PC-9 (cell line): ENCODE measurements around the gene PTPRF. TPM values are rescaled to one million over a fixed set of nuclear protein-coding genes. Genes with fewer than 3 reads are reported as not detected.

Experiments
- BruUV-seq: library from RNA; stranded (reverse); fragments of 400-500 nt; replicated peaks from 2 replicates; lab custom pipeline; 2021; lab: Mats Ljungman, UMichigan
- CTCF ChIA-PET: fragments of 300-600 bp; sonication (Branson Sonifier 250); formaldehyde crosslinking; loops from one replicate; lab custom pipeline; 2022; ENCODE audit warnings: antibody characterized with exemption; lab: Charles Lee
- POLR2A ChIA-PET: fragments of 300-600 bp; sonication (Branson Sonifier 250); formaldehyde crosslinking; loops from one replicate; lab custom pipeline; 2022; ENCODE audit warnings: antibody characterized with exemption; ENCODE audit not compliant: unreplicated experiment; lab: Charles Lee
- DNase-seq, 2 experiments: peaks; one replicate each; pipeline versions ENCODE4 v3.0.0 to v3.0.0-alpha.2; 2015 to 2022; ENCODE audit warnings: mixed read lengths in 1 of 2
- H2AFZ ChIP-seq: fragments of 200-600 bp; sonication (generic); 2 replicates; pipeline ENCODE4 v1.8.1; 2017; ENCODE audit warnings: antibody characterized with exemption
- H3F3A ChIP-seq: fragments of 200-600 bp; sonication (generic); 2 replicates; pipeline ENCODE4 v1.8.1; 2017; ENCODE audit warnings: antibody characterized with exemption, mild to moderate bottlenecking, low read depth; ENCODE audit not compliant: insufficient read depth
- H3K27ac ChIP-seq: fragments of 200-600 bp; sonication (generic); 2 replicates; pipeline ENCODE4 v1.6.1; 2016; ENCODE audit warnings: mixed run types
- H3K27me3 ChIP-seq: fragments of 200-600 bp; sonication (generic); 2 replicates; pipeline ENCODE4 v1.6.1; 2016; ENCODE audit warnings: low read depth, mixed run types; ENCODE audit not compliant: insufficient read depth
- H3K36me3 ChIP-seq: fragments of 200-600 bp; sonication (generic); 2 replicates; pipeline ENCODE4 v1.6.1; 2016; ENCODE audit warnings: low read depth, mixed run types
- H3K4me1 ChIP-seq: fragments of 200-600 bp; sonication (generic); replicated peaks from 2 replicates; pipeline ENCODE4 v1.6.1; 2016; ENCODE audit warnings: mixed run types; ENCODE audit not compliant: insufficient read depth
- H3K4me2 ChIP-seq: fragments of 200-600 bp; sonication (generic); 2 replicates; pipeline ENCODE4 v1.6.1; 2017; ENCODE audit warnings: mixed run types
- H3K4me3 ChIP-seq: fragments of 200-600 bp; sonication (generic); 2 replicates; pipeline ENCODE4 v1.6.1; 2016; ENCODE audit warnings: mixed run types
- H3K79me2 ChIP-seq: fragments of 200-600 bp; sonication (generic); 2 replicates; pipeline ENCODE4 v1.6.1; 2017; ENCODE audit warnings: low read depth, mixed run types
- H3K9me2 ChIP-seq: fragments of 200-600 bp; sonication (generic); 2 replicates; pipeline ENCODE4 v1.8.1; 2017; ENCODE audit warnings: mild to moderate bottlenecking; ENCODE audit not compliant: insufficient read depth
- H3K9me3 ChIP-seq: fragments of 200-600 bp; sonication (generic); 2 replicates; pipeline ENCODE4 v1.8.1; 2016; ENCODE audit warnings: low read depth; ENCODE audit not compliant: insufficient read depth
- H4K20me1 ChIP-seq: fragments of 200-600 bp; sonication (generic); 2 replicates; pipeline ENCODE4 v1.8.1; 2017; ENCODE audit not compliant: insufficient read depth
- CTCF ChIP-seq: fragments of 200-600 bp; sonication (generic); conservative IDR thresholded peaks from 2 replicates; pipeline ENCODE4 v1.6.1; 2017; ENCODE audit warnings: mixed run types, antibody characterized with exemption, mild to moderate bottlenecking, moderate library complexity
- EZH2 ChIP-seq: fragments of 200-600 bp; sonication (generic); IDR thresholded peaks from 2 replicates; pipeline ENCODE4 v1.8.0; 2017; ENCODE audit warnings: antibody characterized with exemption, low read depth
- intact Hi-C: fragments of 100-400 bp; cut with micrococcal nuclease; formaldehyde crosslinking; loops from one replicate; pipeline ENCODE4 v1.10.0; 2022; ENCODE audit not compliant: unreplicated experiment
- total RNA-seq: library from RNA; stranded (reverse); gene quantifications from 2 replicates; pipeline ENCODE4 v1.2.3, GENCODE V29; 2021

Gene PTPRF
- total RNA-seq, 1 experiment from 2014 or later: 359 TPM

DNA sequence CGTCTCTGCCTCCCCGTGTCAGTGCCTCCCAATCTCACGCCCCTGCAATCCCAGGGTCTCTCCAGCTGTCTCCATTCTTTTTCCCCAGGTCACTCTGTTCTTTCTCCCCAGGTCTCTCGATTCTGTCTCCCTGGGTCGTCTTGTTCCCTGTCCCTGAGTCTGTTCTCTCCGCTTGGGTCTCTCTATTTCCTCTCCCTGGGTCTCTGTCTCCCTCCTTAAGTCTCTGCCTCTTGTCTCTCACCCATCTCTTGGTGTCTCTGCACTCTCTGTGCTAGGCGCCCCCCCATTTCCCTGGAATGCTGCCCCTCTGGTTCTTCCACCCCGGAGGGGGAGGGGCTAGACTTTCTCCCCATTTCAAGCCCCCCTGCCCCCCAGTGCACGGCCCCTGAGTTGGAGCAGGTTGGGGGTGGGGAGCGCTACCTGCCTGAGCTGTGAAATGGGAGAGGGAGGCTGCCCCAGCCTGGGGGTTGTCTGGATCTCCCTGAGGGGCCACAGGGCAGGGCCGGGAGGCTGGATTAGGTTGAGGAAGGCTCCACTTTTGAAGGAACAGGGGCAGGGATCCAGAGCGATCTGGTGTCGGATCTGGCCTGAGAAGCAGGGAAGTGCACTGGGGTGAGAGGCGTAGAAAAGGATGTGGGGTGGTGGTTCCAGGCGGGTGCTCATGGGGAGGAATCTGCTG, 1.4 kb downstream of the PTPRF start:
- CTCF ChIA-PET: interaction anchor here (1.1 kb wide), 1 partner anchor 22 kb away, joined by 4 read pairs; no protein-coding TSS in a partner anchor
- peak overlapping the region; percentile 77 for H2AFZ ChIP-seq
- H3F3A ChIP-seq: peaks cover 57% of the 10 kb centered on the region
- H3K79me2 ChIP-seq: peaks cover 57% of the 10 kb centered on the region
- no peaks in the 10 kb centered on the region for H4K20me1 ChIP-seq
- peak in 1 of 2 experiments; percentile 41 for DNase-seq
- no peaks in the 10 kb centered on the region for H3K9me2 ChIP-seq
- H3K9me3 ChIP-seq: no peaks in the 10 kb centered on the region
- no peaks in the 10 kb centered on the region for H3K36me3 ChIP-seq
- peak overlapping the region; percentile 97 for H3K4me3 ChIP-seq
- peaks cover 62% of the 10 kb centered on the region for H3K4me1 ChIP-seq
- peak overlapping the region; percentile 94 for H3K4me2 ChIP-seq
- intact Hi-C loops: loop anchor here (1.0 to 10.0 kb wide), 2 partner anchors 18 to 587 kb away; no protein-coding TSS in a partner anchor
- TF ChIP-seq CTCF: no peak
- TF ChIP-seq EZH2: no peak
- BruUV-seq: TSS peak; percentile 31
- POLR2A ChIA-PET: interaction anchor here (0.6 kb wide), 1 partner anchor 406 kb away, joined by 3 read pairs; no protein-coding TSS in a partner anchor
- H3K27me3 ChIP-seq: no peaks in the 10 kb centered on the region
- H3K27ac ChIP-seq: peak overlapping the region; percentile 38

DNA sequence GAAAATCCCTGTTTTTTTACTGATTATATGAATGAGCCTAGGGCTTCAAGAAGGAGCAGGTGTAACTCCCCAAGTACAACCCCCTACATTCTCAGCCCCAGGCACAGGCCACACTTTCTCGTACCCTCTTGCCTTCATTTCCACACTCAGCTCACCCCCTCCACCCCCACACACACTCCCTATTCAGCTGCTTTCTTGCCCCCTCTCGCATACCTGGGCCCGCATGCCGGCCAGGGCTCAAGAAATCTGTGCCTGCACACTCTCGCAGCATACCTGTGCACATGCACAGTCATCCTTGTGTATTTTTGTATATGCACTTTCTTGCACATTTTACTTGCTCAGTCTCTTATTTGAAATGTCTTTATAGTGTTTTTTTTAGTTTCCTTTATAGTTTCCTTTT, 2.0 kb downstream of the PTPRF start:
- peak overlapping the region; percentile 97 for H3K4me3 ChIP-seq
- peaks cover 64% of the 10 kb centered on the region for H3K79me2 ChIP-seq
- ChIA-PET POLR2A (interaction anchor here (0.6 kb wide), 2 partner anchors 115 to 406 kb away, joined by 3 to 7 read pairs; no protein-coding TSS in a partner anchor), CTCF (interaction anchor here (0.7 to 1.1 kb wide), 3 partner anchors 22 to 369 kb away, joined by 3 to 6 read pairs (median 4); no protein-coding TSS in a partner anchor)
- DNase-seq: no peak
- H3K9me3 ChIP-seq: no peaks in the 10 kb centered on the region
- H3K27ac ChIP-seq: peak overlapping the region; percentile 38; the same call in 1 of the 2 replicates
- no peak overlapping the region for H2AFZ ChIP-seq
- no peak for TF ChIP-seq CTCF
- TF ChIP-seq EZH2: no peak
- intact Hi-C loops: loop anchor here (10.0 kb wide), 1 partner anchor 588 kb away; no protein-coding TSS in a partner anchor
- peaks cover 69% of the 10 kb centered on the region for H3K4me1 ChIP-seq
- no peaks in the 10 kb centered on the region for H3K36me3 ChIP-seq
- H4K20me1 ChIP-seq: no peaks in the 10 kb centered on the region
- H3F3A ChIP-seq: peaks cover 61% of the 10 kb centered on the region
- H3K27me3 ChIP-seq: no peaks in the 10 kb centered on the region
- H3K4me2 ChIP-seq: peak overlapping the region; percentile 94
- BruUV-seq: no TSS peak
- H3K9me2 ChIP-seq: no peaks in the 10 kb centered on the region

DNA sequence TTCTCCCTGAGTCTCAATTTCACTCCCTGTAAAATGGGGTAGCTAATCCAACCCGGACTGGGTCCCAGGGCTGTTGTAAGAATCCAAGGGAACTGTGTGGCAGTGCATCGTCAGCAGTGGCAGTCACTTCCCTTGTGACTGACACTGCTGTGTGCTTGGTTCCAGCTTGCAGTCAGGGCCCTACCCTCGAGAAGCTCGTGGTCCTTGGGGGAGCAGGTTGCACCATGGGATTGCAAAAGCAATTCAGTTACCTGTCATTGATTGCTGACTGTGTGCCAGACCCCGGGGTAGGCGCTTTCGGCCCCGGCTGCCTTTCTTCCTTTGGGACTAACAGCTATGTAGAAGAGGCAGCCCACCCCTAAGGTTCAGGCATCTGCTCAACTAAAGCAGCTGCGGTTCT, 2.9 kb downstream of the PTPRF start:
- no peaks in the 10 kb centered on the region for H3K9me3 ChIP-seq
- H3F3A ChIP-seq: peaks cover 60% of the 10 kb centered on the region
- no peaks in the 10 kb centered on the region for H4K20me1 ChIP-seq
- DNase-seq: no peak
- intact Hi-C loops: loop anchor here (10.0 kb wide), 1 partner anchor 589 kb away; no protein-coding TSS in a partner anchor
- H3K4me3 ChIP-seq: no peak overlapping the region
- peak overlapping the region; percentile 94 for H3K4me2 ChIP-seq
- no peak overlapping the region for H3K27ac ChIP-seq
- ChIA-PET CTCF (interaction anchor here (0.6 to 0.9 kb wide), 3 partner anchors 24 to 368 kb away, joined by 3 to 6 read pairs (median 3); no protein-coding TSS in a partner anchor), POLR2A (interaction anchor here (0.6 kb wide), 1 partner anchor 117 kb away, joined by 3 read pairs; the partner anchor contains the start of gene KDM4A)
- H3K79me2 ChIP-seq: peaks cover 72% of the 10 kb centered on the region
- H3K27me3 ChIP-seq: no peaks in the 10 kb centered on the region
- 0 out of 2 replicates have a peak, but pooled peaks cover 3% of the 10 kb centered on the region for H3K36me3 ChIP-seq
- no peaks in the 10 kb centered on the region for H3K9me2 ChIP-seq
- peaks cover 75% of the 10 kb centered on the region for H3K4me1 ChIP-seq
- no TSS peak for BruUV-seq
- no peak for TF ChIP-seq EZH2
- no peak for TF ChIP-seq CTCF
- H2AFZ ChIP-seq: no peak overlapping the region
